Measurements from ENCODE around the gene SOX18.

SOX18 gene

DNA sequence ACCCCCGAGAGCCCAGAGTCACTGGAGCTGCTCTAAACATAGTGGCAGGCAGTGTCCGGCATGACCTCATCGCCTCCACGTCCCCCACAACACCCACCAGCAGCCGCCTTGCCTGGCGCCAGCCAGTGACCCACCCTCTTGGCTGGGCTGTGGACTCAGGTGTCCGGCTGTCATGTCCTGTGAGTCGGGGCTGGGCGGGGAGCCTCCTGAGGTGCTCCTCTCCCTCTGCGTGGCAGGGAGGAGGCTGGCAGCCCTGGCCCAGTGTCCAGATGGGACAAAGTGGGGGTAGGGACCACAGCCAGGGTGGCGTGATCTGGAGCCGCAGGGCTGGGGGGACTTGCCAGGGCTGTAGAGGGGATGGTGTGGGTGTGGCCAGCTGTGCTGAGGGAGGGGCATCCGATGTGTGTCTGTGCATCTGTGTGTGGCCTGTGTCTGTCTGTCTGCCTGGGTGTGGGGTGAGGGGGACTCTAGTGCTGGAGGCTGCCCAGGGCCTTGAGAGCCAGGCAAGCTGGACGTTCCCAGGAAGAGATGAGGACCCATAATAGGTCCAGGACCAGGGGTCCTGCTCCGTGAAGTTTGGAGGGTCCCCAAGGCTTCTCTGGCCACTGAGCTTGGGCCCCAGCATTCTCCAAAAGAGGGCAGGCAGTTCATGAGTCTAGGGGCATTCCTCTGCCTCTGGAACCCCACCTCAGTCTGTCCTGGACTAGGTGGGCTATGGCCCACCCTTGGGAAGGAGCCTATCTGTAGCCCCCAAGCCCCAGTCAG, 2.3 kb upstream of the SOX18 start:
- DNase-seq: no peak

DNA sequence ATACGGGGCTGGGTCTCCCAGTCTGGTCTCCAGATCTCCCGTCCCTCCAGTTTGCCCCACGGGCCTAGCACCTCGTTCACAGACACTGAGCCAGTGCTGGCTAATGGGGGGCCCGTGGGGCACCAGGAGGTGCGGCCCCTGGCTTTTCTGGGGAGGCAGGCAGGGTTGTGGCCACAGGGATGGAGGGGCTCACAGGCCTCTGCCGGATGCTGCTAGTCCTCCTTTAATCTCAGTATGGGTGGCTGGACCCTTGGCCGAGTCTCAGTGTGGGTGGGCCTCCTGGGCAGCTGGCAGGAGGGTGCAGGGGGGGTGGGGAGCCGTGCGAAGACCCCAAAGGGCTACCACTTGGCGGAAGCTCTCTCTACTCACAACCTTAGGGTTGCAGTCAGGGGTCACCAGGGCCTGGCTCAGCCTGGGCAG, 1.6 kb upstream of the SOX18 start:
- DNase-seq: no peak

DNA sequence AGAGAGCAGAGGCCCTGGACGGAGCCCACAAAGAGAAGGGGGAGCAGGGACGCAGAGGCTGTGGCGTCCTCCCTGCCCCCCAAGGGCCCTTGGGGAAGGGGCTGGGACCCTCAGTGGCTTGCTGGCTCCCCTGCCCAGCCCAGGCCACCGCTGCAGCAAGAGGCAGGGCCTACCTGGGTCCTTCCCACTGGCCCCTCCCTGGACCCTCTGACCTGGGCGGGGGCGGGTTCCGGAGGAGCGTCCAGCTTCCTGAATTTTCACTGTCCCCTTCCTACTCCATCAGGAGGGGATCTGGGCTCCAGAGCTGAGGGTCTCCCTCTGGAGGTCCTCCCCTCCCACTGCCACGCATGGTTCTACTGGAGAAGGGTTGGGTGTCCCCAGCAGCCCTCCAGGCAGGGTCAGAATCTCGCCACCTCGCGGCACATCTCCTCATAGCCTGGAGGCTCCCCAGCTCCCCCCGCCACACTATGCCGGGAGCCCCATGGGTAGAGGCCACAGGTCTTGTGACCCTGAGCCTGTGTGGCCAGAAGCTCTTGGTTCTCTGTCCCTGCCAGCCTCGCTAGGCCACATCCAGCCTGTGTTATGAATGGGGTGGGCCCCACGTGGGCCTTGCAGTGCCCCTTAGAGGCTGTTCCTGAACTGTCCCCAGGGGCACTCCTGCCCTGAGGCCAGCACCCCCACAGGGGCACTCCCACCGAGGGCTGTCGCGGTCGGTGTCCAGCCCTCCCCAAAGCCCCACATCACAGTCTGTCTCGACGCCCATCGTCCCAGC, 1.0 kb upstream of the SOX18 start:
- DNase-seq: no peak

DNA sequence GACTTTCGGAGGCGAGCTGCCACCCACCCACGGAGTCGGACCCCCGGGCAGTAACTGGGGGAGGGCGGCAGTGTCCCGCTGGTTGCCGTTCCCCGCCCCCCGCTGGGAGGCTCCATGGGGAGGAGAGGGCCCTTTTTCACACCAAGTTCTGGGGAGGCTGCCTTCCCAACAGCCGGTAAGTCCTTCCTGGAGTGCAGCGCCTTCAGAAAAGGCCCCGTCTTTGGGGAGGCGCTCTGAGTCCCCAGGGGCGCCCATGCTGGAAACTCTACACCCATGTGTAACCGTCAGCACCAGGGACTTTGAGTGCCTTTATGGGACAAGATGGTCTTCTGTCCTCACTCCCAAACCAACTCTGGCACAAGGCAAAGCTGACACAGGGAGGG, 430 bp upstream of the SOX18 start:
- no peak for DNase-seq

DNA sequence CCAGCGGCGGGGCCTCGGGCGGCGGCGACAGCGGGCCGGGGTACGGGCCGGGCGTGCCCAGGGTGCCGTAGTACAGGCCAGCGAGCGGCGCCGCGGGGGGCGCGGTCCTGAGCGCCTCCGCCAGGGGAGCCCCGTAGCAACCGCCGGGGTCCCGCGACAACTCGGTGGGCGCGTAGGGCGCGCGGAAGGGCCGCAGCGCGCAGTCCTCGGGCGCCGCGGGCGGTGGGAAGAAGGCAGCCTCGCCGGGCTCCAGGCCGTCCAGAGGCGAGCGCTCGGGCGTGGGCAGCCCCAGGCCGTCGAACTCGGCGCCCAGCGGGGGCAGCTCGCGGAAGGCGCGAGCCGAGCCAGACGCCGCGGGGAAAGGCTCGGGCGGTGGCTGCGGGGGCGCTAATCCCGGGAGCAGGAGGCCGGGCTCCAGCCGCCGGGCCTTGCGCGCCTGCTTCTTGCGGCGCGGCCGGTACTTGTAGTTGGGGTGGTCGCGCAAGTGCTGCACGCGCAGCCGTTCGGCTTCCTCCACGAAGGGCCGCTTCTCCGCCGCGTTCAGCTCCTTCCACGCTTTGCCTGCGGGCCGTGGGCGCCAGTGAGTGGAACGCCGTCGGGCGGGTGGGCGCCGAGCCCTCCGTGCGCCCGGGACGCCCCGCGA, 916 bp downstream of the SOX18 start:
- DNase-seq: no peak

DNA sequence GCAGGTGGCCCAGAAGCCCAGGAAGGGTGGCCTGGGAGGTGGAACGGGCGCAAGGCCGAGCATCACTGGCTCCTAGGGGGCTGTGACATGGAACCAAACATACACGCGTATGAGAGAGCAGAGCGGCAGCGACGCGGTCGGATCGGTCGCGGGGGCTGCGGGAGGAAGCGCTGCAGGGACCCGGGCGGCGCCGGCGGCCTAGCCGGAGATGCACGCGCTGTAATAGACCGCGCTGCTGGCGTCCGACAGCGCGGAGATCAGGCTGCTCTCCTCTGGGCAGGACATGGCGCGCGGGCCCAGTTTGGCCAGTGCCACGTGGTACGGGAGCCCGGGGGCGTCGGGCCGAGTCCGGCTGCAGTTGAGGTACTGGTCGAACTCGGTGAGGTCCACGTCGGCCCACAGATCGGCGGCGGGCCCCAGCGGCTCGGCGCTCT, 1.5 kb downstream of the SOX18 start:
- no peak for DNase-seq

DNA sequence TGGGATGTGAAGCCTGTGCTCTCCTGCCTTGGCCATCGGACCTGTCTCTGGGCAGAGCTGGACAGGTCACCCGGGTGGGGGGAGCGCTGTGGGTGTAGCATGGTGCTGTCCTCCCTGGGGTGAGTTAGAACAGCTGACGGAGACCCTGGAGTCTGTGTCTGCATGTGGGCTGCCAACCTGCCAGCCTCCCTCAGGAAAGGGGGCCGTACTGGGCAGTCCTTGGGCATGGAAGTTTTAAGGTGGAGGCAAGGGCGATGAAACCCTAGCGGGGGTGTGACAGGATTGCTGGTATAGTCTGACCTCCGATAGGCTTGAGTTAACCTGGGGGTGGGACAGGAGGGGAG, 2.4 kb downstream of the SOX18 start:
- no peak for DNase-seq

DNA sequence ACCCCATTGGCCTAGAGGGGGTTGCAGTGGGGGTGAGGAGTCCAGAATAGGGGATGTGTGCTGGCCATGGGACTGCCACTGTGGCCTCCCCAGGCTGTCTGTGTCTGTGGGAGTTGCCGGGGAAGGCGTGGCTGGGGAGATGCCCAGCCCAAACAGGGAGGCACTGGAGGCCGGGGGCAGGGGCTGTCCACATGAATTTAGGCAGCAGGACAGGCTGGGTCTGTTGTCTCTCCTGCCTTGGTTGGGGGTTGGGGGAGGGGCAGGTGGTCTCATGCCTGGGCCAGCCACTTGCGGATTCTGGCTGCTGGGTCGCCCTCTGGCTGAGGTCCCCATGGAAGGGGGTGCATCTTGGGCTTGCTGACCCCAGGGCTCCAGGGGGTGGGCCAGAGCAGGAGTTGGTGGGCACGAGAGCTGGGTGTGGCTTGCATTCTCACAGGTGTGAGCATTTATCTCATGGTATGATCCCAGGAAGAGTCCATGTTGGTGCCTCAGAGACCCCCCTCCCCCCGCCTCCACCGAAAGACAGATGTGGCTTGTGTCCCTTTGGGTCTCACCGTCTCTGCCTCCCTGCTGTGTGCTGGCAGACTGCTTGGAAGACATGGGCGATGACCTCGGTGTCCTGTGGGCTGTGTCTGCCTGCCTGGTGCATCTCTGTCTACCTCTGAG, 4.0 kb downstream of the SOX18 start:
- no peak for DNase-seq

DNA sequence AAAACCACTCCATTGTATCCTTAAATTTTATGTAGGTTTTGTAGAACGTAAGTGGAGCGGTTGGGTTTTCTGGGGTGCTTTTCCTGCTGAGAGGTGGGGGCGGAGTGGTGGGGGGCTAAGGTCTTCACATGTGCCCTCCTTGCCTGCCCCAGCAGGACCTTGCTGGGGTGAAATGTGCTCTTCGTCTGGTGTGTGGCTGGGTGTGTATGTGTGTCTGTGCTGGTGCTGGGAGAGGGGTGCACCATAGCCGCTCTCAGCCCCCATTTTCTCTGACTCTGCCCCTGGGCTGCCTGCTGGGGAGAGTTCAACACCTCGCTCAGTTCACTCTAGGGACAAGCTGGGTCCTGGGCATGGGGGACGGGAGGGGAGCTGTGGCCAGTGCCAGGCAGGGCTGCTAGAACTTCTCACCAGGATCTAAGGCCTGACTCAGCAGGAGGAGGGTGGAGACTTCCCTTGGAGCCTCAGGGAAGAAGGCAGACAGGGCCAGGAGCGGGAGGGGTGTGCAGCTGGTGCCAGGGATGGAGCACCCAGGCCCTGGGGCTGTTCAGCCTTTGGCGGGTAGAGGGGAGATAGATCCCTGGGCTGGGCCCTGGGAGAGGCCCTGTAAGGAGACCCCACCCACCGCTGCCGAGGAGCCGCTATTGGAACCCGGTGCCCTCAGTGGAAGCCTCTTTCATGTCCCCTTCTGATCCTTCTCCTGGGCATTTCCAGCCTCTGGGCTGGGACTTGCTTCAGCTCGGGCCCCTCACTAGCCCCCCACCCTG, 4.8 kb downstream of the SOX18 start:
- peak; percentile 71 for DNase-seq

DNA sequence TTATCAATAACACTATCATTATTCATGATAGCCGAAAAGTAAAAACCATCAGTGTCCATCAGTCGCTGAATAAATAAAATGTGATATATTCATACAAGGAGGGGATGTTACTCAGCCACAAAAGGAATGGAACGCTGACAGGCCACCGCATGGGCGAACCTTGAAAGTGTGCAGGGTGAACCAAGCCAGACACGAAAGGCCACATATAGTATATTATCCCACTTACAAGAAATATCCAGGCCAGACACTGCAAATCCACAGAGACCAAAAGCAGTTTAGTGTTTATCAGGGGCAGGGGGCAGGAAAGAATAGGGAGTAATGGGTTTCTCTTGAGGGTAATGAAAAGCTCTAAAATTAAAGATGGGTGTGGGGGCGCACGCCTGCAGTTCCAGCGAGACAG, 5.7 kb downstream of the SOX18 start:
- DNase-seq: no peak

DNA sequence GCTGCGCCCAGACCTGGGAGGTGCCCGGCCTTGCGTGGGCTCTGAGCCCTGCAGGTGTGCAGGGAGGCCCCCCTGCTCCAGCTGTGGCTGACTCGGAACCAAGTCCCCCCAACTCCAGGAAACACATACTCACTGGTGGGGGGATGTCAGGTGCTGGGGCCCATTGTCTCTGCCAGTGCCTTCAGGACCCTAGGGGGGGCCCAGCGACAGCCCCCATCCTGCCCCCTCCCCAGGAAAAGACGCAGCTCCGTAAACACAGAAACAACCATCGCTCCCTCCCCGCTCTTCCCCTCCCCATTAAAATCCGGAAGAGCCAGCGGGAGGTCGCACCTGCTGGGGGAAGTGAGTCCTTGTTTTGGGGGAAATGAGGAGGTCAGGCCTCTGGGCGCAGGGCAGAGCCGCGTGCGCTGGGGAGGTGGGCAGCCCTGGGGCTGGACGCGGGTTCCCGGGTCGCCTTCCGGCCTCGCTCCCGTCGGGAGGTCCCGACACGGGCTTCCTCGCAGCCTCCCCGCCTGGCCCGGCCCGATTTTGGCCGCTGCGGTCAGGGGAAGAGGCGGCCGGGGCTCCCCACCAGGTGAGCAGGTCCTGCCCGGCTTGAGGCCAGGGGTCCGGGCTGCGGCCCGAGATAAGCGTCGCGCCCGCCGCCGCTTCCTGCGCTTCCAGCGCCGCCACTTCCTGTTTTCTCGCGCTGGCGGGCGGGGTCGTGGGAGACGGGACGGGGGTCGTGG, 7.2 kb downstream of the SOX18 start:
- DNase-seq: no peak

DNA sequence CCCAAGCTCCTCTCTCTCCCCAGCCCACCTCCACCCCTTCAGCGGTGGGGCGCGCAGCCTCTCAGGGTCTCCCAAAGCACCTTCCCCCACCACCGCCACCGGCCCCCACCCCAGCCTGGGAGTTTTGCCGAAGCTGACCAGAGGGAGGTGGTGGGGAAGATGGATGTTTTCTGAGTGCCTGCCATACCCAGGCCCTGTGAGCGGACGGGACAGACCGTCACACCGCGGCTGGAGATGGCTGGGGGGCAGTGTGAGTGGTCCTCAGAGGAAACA, 7.7 kb downstream of the SOX18 start:
- DNase-seq: no peak

DNA sequence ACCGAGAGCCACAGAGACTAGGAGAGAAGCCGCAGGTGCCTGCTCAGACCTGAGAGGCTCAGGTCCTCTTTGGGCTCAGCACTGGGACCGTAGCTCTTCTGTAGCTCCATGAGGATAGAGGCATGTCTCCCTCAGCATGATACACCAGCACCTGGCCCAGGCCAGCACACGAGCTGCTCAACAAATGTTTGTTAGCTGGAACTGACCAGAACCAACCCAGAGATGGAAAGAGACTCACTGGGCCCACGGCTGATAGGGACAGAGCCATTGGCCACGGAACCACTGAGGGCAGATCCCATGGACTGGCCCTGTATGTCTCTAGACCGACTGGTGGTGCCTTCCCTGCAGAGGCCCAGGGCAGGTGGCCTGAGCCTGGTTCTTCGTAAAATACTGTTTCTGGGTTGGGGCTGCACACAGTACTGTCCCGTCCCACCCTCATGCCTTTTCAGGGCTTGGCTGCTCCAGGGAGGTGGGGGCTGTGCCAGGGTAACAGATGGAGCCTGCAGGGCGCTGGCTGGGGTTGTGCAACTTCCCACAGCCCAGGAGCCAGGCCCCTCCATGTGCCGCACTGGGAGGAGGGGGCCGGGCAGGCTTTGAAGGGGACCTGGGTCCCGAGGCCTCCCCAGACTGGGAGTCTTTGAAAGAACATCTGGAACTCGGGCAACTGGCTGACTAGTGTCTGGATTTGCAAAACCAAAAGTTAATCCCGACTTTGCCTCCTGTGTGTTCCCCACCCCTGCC, 8.2 kb downstream of the SOX18 start:
- DNase-seq: no peak

DNA sequence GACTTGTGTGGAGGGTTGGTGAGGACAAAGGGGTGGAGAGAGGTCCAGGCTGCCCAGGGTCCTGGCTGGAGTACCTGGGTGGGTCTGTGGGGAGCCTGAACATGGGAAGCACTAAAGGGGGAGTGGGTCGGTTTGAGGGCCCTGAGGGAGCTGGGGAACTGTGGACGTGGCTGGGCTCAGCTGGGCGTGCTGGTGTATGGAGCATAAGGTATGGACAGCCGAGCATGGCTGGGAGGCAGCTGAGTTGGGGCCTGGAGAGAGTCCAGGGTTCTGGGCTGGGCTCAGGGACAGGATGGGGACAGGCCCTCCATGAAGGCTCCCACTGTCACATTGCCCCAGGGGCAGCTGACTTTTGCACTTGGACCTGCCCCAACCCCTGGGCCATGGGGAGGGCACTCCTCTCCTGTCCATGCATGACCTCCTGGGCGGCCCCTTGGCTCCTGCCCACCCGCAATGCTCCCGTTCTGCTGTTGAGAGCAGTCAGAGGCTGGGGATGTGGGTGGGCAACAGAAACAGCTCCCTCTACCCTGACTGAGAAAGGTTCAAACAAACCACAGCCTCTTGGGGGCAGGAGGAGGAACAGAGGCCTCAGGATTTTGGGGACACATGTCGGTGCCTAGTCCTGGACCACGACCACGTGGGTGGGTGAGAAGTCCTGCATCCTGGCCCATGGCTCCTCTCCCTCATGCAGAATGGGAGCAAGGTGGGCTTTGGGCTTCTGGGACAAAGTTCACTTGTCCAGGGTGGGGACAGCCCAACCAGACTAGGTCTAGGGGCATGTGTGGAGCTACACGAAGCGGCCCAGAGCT, 9.0 kb downstream of the SOX18 start:
- no peak for DNase-seq

DNA sequence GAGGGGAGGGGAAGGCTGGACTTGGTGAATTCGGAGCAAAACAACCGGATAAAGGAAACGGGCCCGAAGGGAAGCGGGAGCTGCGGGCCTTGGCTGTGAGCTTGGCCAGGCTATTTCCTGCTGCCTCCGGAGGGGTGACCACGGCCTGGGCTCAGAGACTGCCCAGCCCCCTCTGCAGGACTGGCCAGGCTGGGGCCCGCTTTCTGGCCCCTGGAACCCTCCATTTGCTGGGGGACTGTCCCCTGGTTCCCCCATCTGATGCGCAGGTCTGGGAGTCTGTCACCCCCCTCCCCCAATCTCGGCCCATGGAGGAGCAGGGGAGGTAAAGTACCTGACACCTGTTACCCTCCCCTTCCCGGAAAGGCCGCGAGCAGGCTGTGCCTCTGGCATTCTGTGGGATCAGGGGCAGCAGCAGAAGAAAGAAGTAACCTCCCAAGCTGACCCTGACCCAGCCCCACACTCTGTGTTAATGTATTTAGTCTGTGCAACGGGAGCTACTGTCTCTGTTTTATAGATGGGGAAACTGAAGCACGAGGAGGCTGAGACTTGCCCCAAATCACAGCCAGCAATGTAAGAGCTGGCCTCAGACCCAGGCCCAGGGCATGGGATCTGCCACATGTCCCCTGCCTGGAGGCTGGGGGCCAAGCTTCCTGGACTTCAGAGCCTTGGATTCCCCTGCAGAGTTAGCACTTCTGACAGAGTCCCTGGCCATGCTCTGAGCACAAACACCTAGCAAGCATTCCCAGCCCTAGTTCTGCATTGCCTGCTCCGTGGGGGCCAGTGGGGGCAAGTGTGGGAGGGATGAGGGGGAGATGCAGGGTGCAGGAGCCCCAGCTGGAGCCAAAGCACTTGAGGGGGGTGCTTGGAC, 9.9 kb downstream of the SOX18 start:
- DNase-seq: no peak

DNA sequence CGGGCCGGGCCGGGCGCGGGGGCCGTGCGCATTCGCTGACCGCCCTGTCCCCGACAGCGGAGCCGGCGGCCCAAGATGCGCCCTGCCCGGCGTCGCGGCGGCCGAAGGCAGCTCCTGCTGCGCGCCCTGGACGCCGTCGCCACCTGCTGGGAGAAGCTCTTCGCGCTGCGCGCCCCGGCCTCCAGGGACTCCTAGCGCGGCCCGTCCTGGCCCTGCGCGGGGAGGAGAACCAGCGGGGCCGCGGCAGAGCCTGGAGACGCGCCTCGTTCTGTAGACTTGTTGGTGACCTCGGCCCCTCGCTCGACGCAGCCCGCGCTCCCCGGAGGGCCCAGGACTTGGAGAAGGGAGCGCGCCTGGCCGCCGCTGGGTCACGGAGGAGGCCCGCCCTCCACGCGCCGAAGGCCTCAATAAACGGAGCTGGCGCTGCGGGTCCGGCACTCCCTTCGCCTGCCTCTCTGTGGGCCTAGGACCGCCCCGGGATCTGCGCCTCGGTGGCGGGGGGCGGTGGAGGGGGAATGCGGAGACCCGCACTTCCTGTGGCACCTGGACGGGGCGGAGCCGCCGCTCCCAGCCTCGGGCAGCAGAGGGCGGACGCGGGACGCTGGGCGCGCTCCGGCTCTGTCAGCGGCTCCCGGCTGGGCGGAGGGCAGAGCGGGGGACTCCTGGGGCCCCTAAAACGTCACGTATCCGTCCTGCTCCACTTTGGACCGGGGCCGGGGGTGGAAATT, 10.7 kb downstream of the SOX18 start:
- DNase-seq: peak; percentile 76

DNA sequence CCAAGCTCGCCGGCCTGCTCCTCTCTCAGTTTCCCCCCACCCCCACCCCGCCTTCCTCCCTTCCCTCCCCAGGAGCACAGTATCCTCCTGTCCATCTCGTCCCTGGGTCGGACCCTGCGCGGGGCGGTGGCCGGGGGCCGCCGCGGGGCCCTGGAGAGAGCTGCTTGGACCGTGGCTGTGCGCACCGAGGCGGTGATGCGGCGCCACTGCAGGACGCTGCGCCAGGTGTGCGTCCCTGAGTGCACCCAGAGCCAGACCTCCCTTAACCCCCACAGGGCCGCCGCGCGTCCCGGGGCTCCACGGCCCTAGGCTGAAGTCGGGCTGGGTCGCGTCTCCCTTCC, 11.2 kb downstream of the SOX18 start:
- no peak for DNase-seq

DNA sequence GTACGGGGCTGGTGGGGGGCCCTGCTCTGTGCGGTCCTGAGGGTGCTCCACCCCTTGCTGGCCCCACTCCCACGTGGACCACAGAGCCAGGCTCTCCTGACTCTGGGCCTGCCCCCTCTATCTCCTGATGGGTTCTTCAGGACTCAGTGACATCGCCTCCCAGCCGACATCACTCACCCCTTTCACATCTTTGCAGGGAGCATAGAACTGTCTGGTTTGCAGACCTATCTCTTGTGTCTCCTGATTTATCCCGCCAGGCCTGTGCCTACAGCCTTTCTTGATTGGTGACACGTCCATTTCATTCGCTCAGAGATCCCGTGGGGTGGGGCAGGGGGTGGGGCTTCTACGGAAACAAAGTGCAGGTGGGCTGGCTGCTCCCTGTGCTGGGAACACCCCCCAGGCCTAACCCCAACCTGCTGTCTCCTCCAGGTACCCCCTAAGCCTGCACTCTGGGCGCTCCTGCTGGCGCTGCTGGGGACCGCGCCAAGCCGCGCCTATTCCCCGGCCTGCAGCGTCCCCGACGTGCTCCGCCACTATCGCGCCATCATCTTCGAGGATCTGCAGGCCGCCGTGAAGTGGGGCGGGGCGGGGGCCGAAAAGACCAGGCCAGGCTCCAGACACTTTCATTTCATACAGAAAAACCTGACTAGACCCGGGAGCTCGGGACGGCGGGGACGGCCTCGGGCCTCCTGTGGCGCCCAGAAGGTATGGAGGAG, 11.8 kb downstream of the SOX18 start:
- no peak for DNase-seq

DNA sequence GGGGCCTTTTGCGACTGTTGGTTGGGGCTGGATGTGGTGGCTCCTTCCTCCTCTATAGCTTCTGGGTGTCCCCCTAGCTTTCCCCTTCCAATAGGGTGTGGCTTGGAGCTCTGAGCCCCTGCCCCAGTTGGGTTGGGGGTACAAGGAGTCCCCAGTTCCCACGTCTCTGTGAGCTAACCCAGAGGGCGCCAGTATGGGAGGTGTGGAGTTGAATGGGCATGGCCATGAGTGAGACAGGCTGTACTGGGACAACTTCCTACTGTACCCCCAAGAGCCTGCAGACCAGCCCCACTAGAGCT, 12.3 kb downstream of the SOX18 start:
- DNase-seq: no peak

Measured in EL (cell line).